Measurements from ENCODE around the gene USH1C.

Gene USH1C

DNA sequence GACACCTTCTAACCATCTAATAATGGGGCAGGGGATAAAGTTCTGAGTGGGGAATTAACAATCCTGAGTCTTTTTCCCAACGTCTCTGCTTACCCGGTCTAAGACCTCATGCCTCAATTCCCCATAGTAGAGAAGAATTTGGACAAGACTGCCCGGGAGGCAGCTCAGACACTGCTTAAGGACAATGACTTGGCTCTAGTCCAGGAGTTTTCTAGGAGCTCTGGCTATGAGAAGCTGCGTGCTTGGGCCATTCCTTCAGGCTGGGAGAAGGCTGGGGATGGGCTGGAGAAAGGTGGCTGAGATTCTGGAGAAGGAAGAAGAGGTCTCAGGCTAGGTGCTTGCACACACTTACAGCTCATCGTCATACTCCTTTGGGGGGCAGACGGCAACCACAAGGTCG, 47.8 kb downstream of the USH1C start:
- no peak for DNase-seq

DNA sequence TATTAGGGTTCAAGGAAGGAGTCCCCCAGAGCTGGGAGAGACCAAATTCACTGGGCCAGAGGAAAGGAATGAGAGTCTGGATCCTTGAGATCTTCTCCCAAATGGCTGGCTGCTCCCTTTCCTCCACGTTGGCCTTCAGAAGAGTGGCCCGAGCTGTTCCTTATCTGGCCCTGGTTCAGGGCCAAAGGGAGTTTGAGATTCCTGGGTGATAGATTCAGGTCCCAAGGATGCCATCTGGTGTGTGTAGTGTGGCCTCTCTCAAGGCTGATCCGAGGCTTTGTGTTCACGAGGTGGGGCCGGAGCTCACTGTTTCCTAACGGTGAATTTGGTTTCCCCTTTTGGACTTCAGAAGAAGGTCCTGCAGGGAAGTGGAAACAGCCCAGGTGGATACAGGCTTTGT, 50.2 kb downstream of the USH1C start:
- no peak for DNase-seq

DNA sequence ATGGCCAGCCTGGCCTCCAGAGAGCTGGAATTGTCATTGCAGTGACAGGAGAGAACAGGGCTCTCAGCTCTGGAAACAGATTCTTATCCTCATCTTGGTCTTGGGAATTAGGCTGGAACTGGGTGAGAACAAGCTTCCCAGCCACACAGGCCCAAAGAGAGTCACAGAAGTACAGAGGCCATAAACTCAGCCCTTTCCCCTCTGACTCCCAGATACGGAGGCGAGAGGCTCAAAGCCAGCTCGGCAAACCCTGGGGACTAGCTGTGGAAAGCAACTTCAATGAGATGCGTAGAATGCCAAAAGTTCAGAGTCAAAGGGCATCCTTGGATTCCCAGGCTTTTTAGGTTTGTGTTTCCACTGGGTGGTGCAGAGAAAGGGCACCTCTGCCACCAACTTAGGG, 53.3 kb downstream of the USH1C start:
- no peak for DNase-seq

DNA sequence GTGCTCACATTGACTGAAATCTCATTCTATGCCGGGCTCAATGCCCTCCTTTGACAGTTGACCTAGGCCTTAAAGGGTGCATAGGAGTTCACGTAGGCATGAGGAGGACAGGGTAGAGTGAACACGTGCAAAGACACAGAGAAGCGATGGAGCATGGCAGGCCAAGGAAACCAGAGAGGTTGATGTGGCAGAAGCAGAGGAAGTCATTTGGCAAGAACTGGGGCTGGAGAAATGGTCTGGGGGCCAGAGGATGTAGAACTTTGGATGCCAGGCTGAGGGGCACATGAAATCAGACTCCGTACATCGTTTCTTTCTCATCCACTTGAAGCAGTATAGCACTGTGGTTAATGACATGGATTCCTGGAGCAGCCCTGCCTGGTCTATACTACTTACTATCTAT, 54.0 kb downstream of the USH1C start:
- DNase-seq, result no peak

GRCh38 chr11:17489751-17490150, 54.5 kb downstream of the USH1C start:
- no peak for DNase-seq

GRCh38 chr11:17488563-17488962, 55.7 kb downstream of the USH1C start:
- DNase-seq, result no peak

DNA sequence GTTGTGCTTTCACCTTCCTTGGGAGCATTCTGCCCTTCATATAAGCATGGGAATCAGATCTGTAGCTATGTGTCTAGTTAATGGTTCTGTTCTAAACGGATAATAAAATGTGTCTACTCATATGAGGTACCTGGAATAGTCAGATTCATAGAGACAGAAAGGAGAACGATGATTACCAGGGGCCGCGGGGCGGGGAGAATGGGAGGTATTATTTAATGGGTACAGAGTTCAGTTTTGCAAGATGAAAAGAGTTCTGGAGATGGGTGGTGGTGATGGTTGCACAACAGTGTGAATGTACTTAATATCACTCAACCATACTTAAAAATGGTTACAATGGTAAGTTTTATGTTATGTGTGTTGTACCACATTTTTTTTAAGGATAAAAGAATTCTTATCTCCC, 57.6 kb downstream of the USH1C start:
- no peak for DNase-seq

- DNase-seq, result no peak
Observed at GRCh38 chr11:17483505-17483904, 60.7 kb downstream of the USH1C start.

DNA sequence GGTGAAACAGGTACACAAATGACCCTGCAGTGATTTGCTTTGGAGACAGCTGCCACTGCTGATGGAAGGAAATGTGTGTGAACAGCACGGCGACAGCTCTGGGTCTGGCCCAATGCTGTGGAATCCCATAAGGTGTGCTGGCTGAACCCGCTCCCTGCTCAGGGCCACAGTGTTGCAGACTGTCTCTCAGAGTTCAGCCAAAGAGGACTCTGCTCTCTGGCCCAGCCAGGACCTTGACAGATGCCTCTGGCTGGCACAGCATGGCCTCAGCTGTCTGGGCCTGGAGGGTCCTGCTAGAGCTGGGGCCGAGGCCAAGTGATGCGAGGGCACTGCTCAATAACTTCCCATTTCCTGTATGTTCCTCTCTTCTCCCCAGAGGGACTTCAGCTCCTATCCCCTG, 62.3 kb downstream of the USH1C start:
- DNase-seq, result no peak

DNA sequence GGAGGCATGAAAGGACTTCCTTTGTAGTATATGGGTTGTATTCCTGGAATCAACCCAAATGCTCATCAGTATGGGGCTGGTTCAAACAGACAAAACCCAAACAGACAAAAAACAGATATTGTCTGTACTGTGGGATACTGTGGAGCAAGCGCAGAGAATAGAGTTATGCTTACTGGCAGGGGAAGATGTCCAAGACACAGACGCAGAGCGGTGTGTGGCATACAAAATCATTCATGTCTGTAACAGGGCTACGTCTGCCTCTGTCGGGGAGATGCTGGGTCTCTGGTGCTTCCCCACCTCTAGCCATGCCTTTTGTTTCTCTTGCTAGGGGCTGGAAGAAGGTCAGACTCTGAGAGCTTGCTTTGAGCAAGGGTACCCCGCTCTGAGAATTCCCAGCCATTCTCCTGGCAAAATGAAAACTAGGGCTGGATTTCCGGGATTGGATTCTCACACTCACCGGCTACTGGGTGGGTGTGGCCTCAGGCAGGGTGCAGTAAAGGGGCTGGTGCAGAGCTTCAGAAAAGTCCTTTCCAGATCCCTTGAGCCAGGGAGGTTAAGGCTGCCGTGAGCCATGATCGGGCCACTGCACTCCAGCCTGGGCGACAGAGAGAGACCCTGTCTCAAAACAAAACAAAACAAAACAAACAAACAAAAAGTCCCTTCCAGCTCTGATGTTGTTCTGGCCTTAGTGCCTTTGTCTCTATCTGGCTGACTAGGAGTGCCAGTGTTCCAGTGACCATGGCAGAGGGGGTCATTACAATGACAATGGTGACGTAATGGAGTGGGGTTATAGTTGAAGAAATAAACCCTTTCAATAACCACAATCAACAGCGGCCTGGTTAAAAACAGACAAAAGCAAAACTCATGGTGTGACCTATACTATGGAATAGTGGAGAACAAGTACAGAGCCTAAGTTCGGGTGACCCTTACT, 64.7 kb downstream of the USH1C start:
- no peak for DNase-seq

- DNase-seq, result no peak
Observed at GRCh38 chr11:17478070-17478469, 66.1 kb downstream of the USH1C start.

DNA sequence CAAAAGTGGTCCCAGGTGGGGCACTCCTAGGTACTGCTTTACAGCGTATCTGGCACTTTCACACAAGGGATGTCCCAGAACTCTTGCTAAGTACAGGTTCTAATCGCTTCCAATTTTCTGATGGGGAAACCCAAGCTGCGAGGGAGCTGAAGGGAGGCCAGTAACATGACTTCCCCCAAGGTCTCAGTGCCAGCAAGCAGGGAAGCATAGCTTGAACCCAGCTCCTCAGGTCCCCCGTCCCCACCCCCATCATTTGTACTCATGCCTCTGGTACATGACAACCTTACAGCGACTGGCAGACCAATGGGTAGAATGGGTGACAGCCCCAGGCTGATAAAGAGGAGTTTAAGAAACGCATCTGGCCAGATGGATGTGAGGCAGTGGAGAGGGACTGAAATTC, 66.9 kb downstream of the USH1C start:
- DNase-seq, result no peak

DNA sequence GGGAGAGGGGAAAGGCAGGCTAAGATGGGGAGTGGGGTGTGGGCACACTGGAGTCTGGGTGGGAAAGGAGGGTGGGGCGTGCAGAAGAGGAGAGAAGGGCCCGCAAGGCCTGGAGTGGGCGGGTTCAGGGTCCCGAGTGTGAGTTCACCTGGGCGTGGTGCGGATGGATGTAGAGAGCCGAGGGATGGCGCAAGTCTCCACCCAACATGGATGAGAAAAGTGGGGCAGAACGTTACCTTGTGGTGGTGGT, 67.2 kb downstream of the USH1C start:
- no peak for DNase-seq

DNA sequence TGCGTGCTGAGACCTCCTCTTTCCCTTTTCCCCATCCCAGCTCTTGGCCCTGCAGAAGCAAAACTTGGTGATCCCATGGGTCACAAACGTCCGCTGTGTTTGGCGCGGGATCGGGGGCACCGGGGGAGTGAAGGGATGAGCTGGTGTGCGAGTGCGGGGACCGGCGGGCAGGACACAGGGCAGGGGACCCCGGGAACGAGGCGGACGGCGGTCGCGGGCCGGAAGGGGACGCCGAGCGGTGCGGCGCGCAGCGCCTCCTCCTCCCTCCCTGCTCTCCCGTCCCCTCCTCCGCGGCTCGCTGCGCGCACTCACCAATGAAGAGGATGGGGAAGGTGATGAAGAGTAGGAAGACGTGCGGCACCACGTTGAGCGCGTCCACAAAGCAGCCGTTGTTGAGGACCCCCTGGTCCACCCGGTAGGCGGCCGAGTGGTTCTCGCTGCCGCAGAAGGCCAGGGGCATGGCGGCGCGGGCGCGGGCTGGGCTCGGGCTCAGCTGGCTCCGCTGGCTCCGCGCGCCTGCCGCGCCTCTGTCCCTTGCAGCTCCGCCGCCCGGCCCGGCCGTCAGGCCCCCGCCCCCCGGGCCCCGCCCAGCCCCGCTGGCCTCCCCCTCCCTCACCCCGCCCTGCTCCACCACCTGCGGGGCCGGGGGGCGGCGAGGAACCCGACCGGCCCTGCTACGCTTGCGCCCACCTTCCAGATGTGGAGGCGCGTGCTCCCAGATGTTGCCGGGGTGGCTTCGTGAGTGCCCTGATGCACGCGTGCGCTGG, 67.7 kb downstream of the USH1C start, which contains the start of gene ABCC8:
Gene ABCC8 (minus strand): TSS at position 529 of the 767 bp plus-strand sequence. CDS start 69 bp downstream, at position 460.
- no peak for DNase-seq

DNA sequence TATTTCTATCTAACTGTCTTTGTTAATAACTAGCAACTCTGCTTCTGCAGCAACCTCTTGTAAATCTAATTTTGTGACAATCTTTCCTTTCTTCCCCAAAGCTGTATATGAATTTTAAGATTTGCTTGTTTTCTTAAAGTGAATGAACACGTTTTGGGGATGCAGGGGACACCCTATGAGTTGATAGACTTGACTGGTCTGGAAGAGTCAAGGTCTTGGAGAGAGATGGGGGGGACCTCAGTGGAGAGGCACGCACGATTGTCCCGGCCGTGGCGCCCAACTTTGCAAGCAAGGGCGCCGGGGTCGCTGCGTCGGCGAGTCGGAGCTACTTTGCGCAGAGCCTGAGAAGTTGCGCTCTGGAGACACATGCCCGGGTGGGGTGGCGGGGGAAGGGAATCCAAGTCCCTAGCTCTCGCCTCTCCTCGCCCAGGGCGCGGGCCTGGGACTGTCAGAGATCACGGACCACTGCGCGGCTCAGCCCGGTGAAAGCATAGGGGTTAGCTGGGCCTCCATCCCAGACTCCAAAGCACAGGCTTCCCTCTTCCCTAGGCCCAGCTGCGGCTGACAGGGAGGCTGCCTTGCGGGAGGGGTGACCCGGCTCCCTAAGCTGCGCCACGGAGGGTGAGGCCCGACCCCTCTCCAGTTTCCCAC, 68.4 kb downstream of the USH1C start:
- no peak for DNase-seq

DNA sequence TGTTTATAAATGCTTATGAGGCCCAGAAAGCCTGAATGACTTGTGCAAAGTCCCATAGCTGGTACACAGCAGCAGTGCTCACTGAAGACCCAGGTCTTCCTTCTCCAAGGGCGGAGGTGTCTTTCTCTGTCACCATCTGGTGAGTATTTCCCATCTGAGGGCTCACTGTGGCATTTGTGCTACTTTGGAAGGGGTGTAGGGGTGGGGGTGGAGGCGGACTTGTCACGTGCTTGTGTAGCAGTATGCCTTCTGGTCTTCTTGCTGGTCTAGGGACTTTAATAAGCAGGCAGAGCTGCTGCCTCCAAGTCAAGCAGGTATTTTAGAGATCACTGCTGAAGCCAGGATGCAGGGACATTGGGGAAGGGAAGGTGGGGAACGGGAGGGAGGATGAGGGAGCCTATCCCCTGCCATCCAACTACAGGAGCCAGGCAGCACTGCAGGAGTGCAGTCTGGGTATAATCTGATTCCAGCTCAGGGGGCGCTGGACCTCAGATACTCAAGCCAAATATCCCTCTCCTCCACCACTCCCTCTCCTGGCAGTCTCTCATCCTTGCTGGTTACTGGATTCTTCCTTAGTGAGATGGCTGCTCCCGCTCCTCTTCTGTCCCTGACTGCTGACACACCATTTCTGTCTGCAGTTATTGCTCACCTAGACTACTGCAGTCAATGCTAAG, 71.0 kb downstream of the USH1C start:
- no peak for DNase-seq

DNA sequence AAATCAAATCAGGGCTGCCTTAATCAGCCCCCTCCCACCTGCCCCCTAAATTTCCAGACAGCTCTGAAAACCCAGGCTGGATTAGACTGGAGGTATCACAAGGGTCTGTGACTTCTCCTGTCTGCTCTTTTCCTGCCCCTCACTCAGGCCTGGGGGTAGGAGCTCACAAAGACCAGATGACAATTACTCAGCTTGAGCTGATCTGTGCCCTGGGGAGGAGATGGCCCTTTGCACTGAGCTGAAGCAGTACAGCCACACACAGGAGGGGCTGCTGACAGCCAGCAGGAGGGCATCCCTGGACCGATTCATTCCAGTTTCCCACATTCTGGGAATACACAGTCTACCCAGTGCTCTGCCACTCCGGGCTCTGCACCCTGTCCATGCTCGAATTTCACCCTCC, 71.7 kb downstream of the USH1C start:
- DNase-seq, result no peak

GRCh38 chr11:17471501-17471900, 72.7 kb downstream of the USH1C start:
- DNase-seq, result no peak

GRCh38 chr11:17469998-17470397, 74.2 kb downstream of the USH1C start:
- no peak for DNase-seq

GRCh38 chr11:17468122-17468521, 76.1 kb downstream of the USH1C start:
- no peak for DNase-seq

DNA sequence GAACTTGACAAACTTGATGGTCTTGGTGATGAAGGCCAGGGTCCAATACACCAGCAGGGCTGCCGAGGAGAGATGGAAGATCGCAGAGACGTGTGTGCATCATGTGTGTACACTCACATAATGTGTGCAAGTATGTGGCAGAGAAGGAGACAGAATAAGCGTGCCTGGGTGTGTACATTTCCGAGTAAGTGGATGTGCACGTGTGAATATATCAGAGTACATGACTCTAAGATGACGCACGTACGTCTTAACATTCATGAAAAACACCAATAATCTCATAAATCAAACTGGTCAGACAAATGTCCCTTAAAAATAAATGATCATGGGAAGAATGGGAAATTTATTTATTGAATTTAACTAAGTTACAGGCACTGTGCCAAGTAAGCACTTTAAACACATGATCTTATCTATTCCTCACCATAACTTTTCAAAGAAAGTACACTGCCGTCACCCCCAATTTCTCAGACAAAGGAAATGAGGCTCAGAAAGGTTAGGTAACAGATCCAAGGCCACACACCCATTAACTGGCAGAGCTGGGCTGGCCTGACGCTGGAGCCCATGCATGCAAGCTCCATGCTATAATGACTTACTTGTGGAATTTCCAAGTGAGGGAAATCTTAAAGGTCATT, 80.6 kb downstream of the USH1C start:
- DNase-seq, result no peak

GRCh38 chr11:17462940-17463339, 81.3 kb downstream of the USH1C start:
- DNase-seq, result no peak

- DNase-seq, result no peak
Observed at GRCh38 chr11:17460406-17460805, 83.8 kb downstream of the USH1C start.
